Smooth muscle cell (in vitro differentiated cells): ENCODE data around the gene PNMA3. TPM values are rescaled to one million over a fixed set of nuclear protein-coding genes. Genes with fewer than 3 reads are reported as not detected.
"Not testable (repeated sequence)": the region's sequence is repeated elsewhere in the genome, so short reads cannot be mapped to it uniquely, and the experiment has no call there.

Experiments
- DNase-seq: peaks from one replicate; lab custom pipeline; 2025; ENCODE audit not compliant: unreplicated experiment; lab: John Stamatoyannopoulos, UW
- H2AFZ ChIP-seq: fragments of 200-600 bp; sonication (generic); 2 replicates; pipeline ENCODE4 v1.6.0; 2016; ENCODE audit warnings: antibody characterized with exemption, low read depth, mild to moderate bottlenecking
- H3F3A ChIP-seq: fragments of 200-600 bp; sonication (generic); 2 replicates; pipeline ENCODE4 v1.6.0; 2017; ENCODE audit warnings: antibody characterized with exemption, low read depth
- H3K27ac ChIP-seq: fragments of 200-600 bp; sonication (generic); 2 replicates; pipeline ENCODE4 v1.5.1; 2016; ENCODE audit warnings: low read depth, mild to moderate bottlenecking
- H3K27me3 ChIP-seq: fragments of 200-600 bp; sonication (generic); 2 replicates; pipeline ENCODE4 v1.6.1; 2016; ENCODE audit warnings: low read depth, mild to moderate bottlenecking
- H3K36me3 ChIP-seq: fragments of 200-600 bp; sonication (generic); 2 replicates; pipeline ENCODE4 v1.5.1; 2016; ENCODE audit warnings: low read depth
- H3K4me1 ChIP-seq: fragments of 200-600 bp; sonication (generic); 2 replicates; pipeline ENCODE4 v1.5.1; 2016; ENCODE audit warnings: low read depth
- H3K4me2 ChIP-seq: fragments of 200-600 bp; sonication (generic); 2 replicates; pipeline ENCODE4 v1.6.0; 2016; ENCODE audit warnings: mild to moderate bottlenecking
- H3K4me3 ChIP-seq: fragments of 200-600 bp; sonication (generic); 2 replicates; pipeline ENCODE4 v1.5.1; 2016; ENCODE audit warnings: mild to moderate bottlenecking
- H3K79me2 ChIP-seq: fragments of 200-600 bp; sonication (generic); 2 replicates; pipeline ENCODE4 v1.6.0; 2016; ENCODE audit warnings: low read depth, mild to moderate bottlenecking
- H3K9ac ChIP-seq: fragments of 200-600 bp; sonication (generic); 2 replicates; pipeline ENCODE4 v1.6.0; 2016; ENCODE audit warnings: low read depth
- H3K9me3 ChIP-seq: fragments of 200-600 bp; sonication (generic); replicated peaks from 2 replicates; pipeline ENCODE4 v1.5.1; 2016; ENCODE audit warnings: low read depth
- H4K20me1 ChIP-seq: fragments of 200-600 bp; sonication (generic); 2 replicates; pipeline ENCODE4 v1.6.0; 2016; ENCODE audit warnings: low read depth
- WGBS: methylation state at CpG from one replicate; pipeline ENCODE4 v1.1.7; 2016; ENCODE audit warnings: low lambda C conversion rate; 5-methylcytosine and 5-hydroxymethylcytosine counted together
- polyA plus RNA-seq: library from polyadenylated mRNA; unstranded; fragments of >200 nt; fragmentation: Nextera tagmentation; extraction: Ambion mirVana; gene quantifications from 2 replicates; pipeline ENCODE4 v1.2.1, GENCODE V29; 2016
- total RNA-seq: library from RNA; depleted of rRNA; stranded (reverse); fragments of >200 nt; gene quantifications from 2 replicates; pipeline ENCODE4 v1.2.3, GENCODE V29; 2014
- TF ChIP-seq, protein P1 (sequence below): fragments of 200-600 bp; sonication (generic); IDR thresholded peaks from 2 replicates; pipeline ENCODE4 v1.5.1; 2017; ENCODE audit warnings: borderline replicate concordance, mild to moderate bottlenecking, antibody characterized with exemption; ENCODE audit not compliant: insufficient read depth, poor library complexity, severe bottlenecking

Gene PNMA3, protein sequence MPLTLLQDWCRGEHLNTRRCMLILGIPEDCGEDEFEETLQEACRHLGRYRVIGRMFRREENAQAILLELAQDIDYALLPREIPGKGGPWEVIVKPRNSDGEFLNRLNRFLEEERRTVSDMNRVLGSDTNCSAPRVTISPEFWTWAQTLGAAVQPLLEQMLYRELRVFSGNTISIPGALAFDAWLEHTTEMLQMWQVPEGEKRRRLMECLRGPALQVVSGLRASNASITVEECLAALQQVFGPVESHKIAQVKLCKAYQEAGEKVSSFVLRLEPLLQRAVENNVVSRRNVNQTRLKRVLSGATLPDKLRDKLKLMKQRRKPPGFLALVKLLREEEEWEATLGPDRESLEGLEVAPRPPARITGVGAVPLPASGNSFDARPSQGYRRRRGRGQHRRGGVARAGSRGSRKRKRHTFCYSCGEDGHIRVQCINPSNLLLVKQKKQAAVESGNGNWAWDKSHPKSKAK
- total RNA-seq = 1.1 and 2.8 TPM in 2 replicates
- polyA plus RNA-seq = 3.9 and 6.0 TPM in 2 replicates

DNA sequence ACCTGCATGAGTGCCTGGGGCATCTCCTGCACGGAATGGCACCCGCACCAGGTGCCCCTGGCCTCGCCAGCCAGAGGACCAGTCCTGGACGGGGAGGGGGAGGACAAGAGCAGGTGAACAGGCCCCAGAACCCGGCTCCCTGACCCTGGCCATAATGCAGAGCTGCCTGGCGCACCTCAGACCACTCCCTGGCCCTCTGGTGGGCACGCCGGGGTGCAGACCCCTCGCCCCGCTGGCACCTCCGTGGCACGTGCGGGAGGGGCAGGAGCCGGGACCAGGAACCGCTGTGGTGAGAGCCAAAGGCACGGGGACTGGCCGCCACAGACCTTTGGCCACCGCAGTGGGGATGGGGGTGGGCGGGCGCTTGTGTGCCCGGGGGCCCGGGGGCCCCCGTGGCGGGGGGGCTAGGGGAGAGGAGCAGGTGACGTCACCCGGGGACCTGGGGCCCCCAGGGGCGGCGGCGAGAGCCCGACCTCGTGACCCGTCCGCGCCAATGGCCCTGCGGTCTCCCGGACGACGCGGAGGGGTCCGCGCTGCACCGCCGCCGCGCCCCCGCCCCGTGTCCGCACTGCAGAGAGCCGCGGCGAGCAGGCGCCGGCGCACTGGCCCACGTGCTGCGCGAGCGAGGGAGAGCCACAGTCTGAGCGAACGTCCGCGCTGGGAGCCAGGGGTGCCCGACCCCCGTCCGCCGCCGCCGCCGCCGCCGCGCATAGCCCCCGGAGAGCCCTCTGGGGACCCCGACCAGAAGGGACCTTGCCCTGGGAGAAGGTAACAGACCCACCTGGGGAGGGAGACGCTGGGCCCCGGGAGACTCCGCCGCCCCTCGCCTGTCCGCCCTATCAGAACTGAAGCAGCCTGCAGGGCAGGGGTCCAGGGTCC lies at the start of gene PNMA3:
PNMA3 (plus strand) TSS at position 600 of the 879 bp plus-strand sequence. CDS start 586 bp downstream, outside the sequence.
- H3K79me2 ChIP-seq = no peaks in the 10 kb centered on the region
- no peaks in the 10 kb centered on the region for H3K27me3 ChIP-seq
- no peak for DNase-seq
- H4K20me1 ChIP-seq = no peaks in the 10 kb centered on the region
- H3K9me3 ChIP-seq = no peaks in the 10 kb centered on the region
- H3K27ac ChIP-seq = no peak within 1 kb of the TSS
- H3K4me1 ChIP-seq = no peaks in the 10 kb centered on the region
- peak within 1 kb of the TSS; percentile 76 for H3K4me2 ChIP-seq
- H3F3A ChIP-seq = no peaks in the 10 kb centered on the region
- H2AFZ ChIP-seq = no peak within 1 kb of the TSS
- 56% methylated on average over 56 of the region's 80 CpGs for WGBS
- no peak within 1 kb of the TSS for H3K9ac ChIP-seq
- TF ChIP-seq, protein P1, sequence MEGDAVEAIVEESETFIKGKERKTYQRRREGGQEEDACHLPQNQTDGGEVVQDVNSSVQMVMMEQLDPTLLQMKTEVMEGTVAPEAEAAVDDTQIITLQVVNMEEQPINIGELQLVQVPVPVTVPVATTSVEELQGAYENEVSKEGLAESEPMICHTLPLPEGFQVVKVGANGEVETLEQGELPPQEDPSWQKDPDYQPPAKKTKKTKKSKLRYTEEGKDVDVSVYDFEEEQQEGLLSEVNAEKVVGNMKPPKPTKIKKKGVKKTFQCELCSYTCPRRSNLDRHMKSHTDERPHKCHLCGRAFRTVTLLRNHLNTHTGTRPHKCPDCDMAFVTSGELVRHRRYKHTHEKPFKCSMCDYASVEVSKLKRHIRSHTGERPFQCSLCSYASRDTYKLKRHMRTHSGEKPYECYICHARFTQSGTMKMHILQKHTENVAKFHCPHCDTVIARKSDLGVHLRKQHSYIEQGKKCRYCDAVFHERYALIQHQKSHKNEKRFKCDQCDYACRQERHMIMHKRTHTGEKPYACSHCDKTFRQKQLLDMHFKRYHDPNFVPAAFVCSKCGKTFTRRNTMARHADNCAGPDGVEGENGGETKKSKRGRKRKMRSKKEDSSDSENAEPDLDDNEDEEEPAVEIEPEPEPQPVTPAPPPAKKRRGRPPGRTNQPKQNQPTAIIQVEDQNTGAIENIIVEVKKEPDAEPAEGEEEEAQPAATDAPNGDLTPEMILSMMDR = no peak
- H3K4me3 ChIP-seq = peak within 1 kb of the TSS; percentile 35
- H3K36me3 ChIP-seq = no peaks in the 10 kb centered on the region

DNA sequence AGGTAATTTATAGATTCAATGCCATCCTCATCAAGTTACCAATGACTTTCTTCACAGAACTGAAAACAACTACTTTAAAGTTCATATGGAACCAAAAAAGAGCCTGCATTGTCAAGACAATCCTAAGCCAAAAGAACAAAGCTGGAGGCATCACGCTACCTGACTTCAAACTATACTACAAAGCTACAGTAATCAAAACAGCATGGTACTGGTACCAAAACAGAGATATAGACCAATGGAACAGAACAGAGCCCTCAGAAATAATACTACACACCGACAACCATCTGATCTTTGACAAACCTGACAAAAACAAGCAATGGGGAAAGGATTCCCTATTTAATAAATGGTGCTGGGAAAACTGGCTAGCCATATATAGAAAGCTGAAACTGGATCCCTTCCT lies 39.1 kb upstream of the PNMA3 start:
- not testable (repeated sequence) for H3K36me3 ChIP-seq, H3K9me3 ChIP-seq, H3F3A ChIP-seq, DNase-seq, H3K4me2 ChIP-seq, H3K27me3 ChIP-seq, H3K9ac ChIP-seq, H2AFZ ChIP-seq, H3K4me1 ChIP-seq, H3K79me2 ChIP-seq, H3K27ac ChIP-seq, H3K4me3 ChIP-seq, H4K20me1 ChIP-seq
- 58% methylated on average over 2 of the region's 2 CpGs for WGBS

DNA sequence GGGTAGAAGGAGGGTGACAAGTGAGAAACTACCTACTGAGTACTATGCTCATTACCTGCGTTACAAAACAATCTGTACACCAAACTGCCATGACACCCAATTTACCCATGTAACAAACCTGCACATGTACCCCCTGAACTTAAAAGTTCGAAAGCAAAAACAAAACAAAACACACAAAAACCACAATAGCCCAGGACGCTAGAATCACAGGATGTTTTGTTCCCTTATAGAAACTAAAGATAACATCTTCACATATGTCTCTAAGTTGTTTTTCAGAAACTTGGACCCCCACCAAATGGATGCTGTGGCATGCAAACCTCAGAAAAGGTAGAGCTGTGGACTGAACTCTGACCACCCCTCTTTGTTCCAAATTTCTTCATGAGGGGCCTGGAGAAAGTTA lies 37.1 kb upstream of the PNMA3 start:
- no peaks in the 10 kb centered on the region for H3K9me3 ChIP-seq
- no peak overlapping the region for H3K27ac ChIP-seq
- H3K4me1 ChIP-seq = no peaks in the 10 kb centered on the region
- H3K4me3 ChIP-seq = no peak overlapping the region
- H3K79me2 ChIP-seq = no peaks in the 10 kb centered on the region
- no peak overlapping the region for H2AFZ ChIP-seq
- TF ChIP-seq, protein P1 = no peak
- DNase-seq = no peak
- H3F3A ChIP-seq = no peaks in the 10 kb centered on the region
- no peak overlapping the region for H3K4me2 ChIP-seq
- H4K20me1 ChIP-seq = no peaks in the 10 kb centered on the region
- H3K9ac ChIP-seq = no peak overlapping the region
- H3K36me3 ChIP-seq = no peaks in the 10 kb centered on the region
- H3K27me3 ChIP-seq = no peaks in the 10 kb centered on the region
- 69% methylated on average over 3 of the region's 3 CpGs for WGBS

DNA sequence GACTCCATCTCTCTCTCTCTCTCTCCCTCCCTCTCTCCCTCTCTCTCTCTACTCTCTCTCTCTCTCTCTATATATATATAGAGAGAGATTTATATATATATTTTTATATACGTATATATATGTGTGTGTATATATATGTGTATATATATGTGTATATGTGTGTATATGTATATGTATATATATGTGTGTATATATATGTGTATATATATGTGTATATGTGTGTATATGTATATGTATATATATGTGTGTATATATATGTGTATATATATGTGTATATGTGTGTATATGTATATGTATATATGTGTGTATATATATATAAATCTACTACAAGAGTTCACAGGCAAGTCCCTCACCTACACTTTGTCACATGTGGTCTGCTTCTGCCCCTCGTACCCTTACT lies 29.8 kb upstream of the PNMA3 start:
- not testable (repeated sequence) for H3K4me2 ChIP-seq, H3K9ac ChIP-seq, H3K4me1 ChIP-seq, H2AFZ ChIP-seq, H3K4me3 ChIP-seq, H4K20me1 ChIP-seq, H3K27ac ChIP-seq, DNase-seq, H3K36me3 ChIP-seq, H3K9me3 ChIP-seq, H3F3A ChIP-seq, H3K27me3 ChIP-seq, H3K79me2 ChIP-seq
- WGBS = 79% methylated on average over 2 of the region's 2 CpGs

DNA sequence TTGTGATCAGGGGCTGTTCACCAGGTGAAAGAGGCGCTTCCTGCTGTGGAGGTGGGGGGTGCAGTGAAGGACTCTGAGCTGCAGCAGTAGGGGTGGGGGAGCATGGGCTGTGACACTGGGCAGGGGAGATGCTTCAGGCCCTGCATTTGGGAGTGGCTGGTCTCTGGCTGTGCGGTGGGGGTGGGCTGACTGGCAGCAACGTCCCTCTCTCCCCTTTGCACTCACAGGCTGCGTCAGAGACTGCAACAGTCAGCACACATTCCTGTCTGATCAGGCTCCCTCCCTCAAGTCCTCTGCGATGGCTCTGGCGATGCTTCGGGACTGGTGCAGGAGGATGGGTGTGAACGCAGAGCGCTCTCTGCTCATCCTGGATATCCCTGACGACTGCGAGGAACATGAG lies 27.8 kb upstream of the PNMA3 start:
- H4K20me1 ChIP-seq, H3K79me2 ChIP-seq, H3K4me2 ChIP-seq, H3K27ac ChIP-seq, H3K4me3 ChIP-seq, H3K9ac ChIP-seq, H3K27me3 ChIP-seq, H2AFZ ChIP-seq, DNase-seq, H3F3A ChIP-seq, H3K36me3 ChIP-seq, H3K4me1 ChIP-seq, H3K9me3 ChIP-seq: not testable (repeated sequence)
- 76% methylated on average over 8 of the region's 11 CpGs for WGBS
